Measurements from ENCODE around the gene SULT1E1.

SULT1E1 gene

GRCh38 chr4:69860052-69860451 lies at the start of gene SULT1E1:
SULT1E1 (minus strand) TSS chr4:69860145; CDS start chr4:69857644, 2,501 bp downstream.
- DNase-seq: no peak

- no peak for DNase-seq
These were observed 49.2 kb upstream of the SULT1E1 start for GRCh38 chr4:69909195-69909594.

GRCh38 chr4:69907151-69907550 lies 47.2 kb upstream of the SULT1E1 start:
- no peak for DNase-seq

- DNase-seq: no peak
These were observed 36.7 kb upstream of the SULT1E1 start for GRCh38 chr4:69896530-69897116.

- DNase-seq: no peak
These were observed 34.8 kb upstream of the SULT1E1 start for GRCh38 chr4:69894721-69895120.

GRCh38 chr4:69894186-69894585 lies 34.2 kb upstream of the SULT1E1 start:
- DNase-seq: no peak

GRCh38 chr4:69888336-69888735 lies 28.4 kb upstream of the SULT1E1 start:
- peak; percentile 1 for DNase-seq

- no peak for DNase-seq
These were observed 22.2 kb upstream of the SULT1E1 start for GRCh38 chr4:69882150-69882549.

- DNase-seq: peak; percentile 32
These were observed 21.3 kb upstream of the SULT1E1 start for GRCh38 chr4:69881173-69881773.

- no peak for DNase-seq
These were observed 18.3 kb upstream of the SULT1E1 start for GRCh38 chr4:69878250-69878649.

GRCh38 chr4:69877453-69877852 lies 17.5 kb upstream of the SULT1E1 start:
- no peak for DNase-seq

- DNase-seq: no peak
These were observed 16.1 kb upstream of the SULT1E1 start for GRCh38 chr4:69876071-69876470.

GRCh38 chr4:69875576-69875975 lies 15.6 kb upstream of the SULT1E1 start:
- no peak for DNase-seq

- DNase-seq: no peak
These were observed 14.6 kb upstream of the SULT1E1 start for GRCh38 chr4:69874507-69874906.

GRCh38 chr4:69861756-69862155 lies 1.8 kb upstream of the SULT1E1 start:
- DNase-seq: no peak

- no peak for DNase-seq
These were observed 765 bp upstream of the SULT1E1 start for GRCh38 chr4:69860521-69861298.

GRCh38 chr4:69859140-69859685 lies 732 bp downstream of the SULT1E1 start:
- no peak for DNase-seq

- no peak for DNase-seq
These were observed 1.3 kb downstream of the SULT1E1 start for GRCh38 chr4:69858690-69859089.

- DNase-seq: no peak
These were observed 4.1 kb downstream of the SULT1E1 start for GRCh38 chr4:69855822-69856221.

- peak; percentile 21 for DNase-seq
These were observed 10.0 kb downstream of the SULT1E1 start for GRCh38 chr4:69849969-69850368.

- DNase-seq: no peak
These were observed 10.6 kb downstream of the SULT1E1 start for GRCh38 chr4:69849297-69849696.

- no peak for DNase-seq
These were observed 11.9 kb downstream of the SULT1E1 start for GRCh38 chr4:69848028-69848427.

GRCh38 chr4:69843932-69844331 lies 16.0 kb downstream of the SULT1E1 start:
- peak; percentile 9 for DNase-seq

GRCh38 chr4:69843301-69843700 lies 16.6 kb downstream of the SULT1E1 start:
- DNase-seq: no peak
